HepG2 (cell line): ENCODE measurements around the gene NUDT1. TPM values are rescaled to one million over a fixed set of nuclear protein-coding genes. Genes with fewer than 3 reads are reported as not detected.

Experiments used
- AKNA ChIP-seq: sonication (generic); formaldehyde crosslinking; IDR thresholded peaks from 2 replicates; pipeline ENCODE4 v1.4.0; 2020; ENCODE audit warnings: missing genetic modification reagents, borderline replicate concordance
- ARID4A ChIP-seq: sonication (generic); formaldehyde crosslinking; IDR thresholded peaks from 2 replicates; pipeline ENCODE4 v1.5.0; 2020; ENCODE audit warnings: mild to moderate bottlenecking, missing genetic modification reagents, borderline replicate concordance
- ASH2L ChIP-seq: fragments of 300-600, 200-600 bp; sonication (generic); IDR thresholded peaks from 2 replicates; pipeline ENCODE4 v1.7.0; 2017; ENCODE audit warnings: low read depth, mild to moderate bottlenecking, moderate library complexity, mixed read lengths, low read length; ENCODE audit not compliant: insufficient read length
- ATF7 ChIP-seq, 2 experiments: fragments of 450-650 bp in 1 of 2; sonication (generic) in 1 of 2; formaldehyde crosslinking in 1 of 2; IDR thresholded peaks; 2 replicates each; pipeline versions ENCODE4 v1.4.0 to v1.6.1; 2016 to 2020; ENCODE audit warnings: antibody characterized with exemption in 1 of 2, mild to moderate bottlenecking in 1 of 2, missing genetic modification reagents in 1 of 2
- HNF1B ChIP-seq: sonication (generic); formaldehyde crosslinking; IDR thresholded peaks from 2 replicates; pipeline ENCODE4 v1.5.1; 2020; ENCODE audit warnings: mild to moderate bottlenecking, moderate library complexity, missing genetic modification reagents
- JARID2 ChIP-seq: sonication (generic); formaldehyde crosslinking; IDR thresholded peaks from 2 replicates; pipeline ENCODE4 v1.8.1; 2023; ENCODE audit warnings: missing genetic modification reagents, inconsistent platforms; ENCODE audit not compliant: insufficient replicate concordance
- KAT2B ChIP-seq: fragments of 150-350 bp; IDR thresholded peaks from 2 replicates; pipeline ENCODE4 v1.6.1; 2014; ENCODE audit warnings: low read depth, low read length, borderline replicate concordance
- KLF16 ChIP-seq, 2 experiments: sonication (generic) in 1 of 2; formaldehyde crosslinking in 1 of 2; IDR thresholded peaks; 2 replicates each; pipeline versions ENCODE4 v1.6.1 to v1.8.0; 2016 to 2023; ENCODE audit warnings: missing genetic modification reagents in 2 of 2, missing compliant biosample characterization in 1 of 2
- MEF2D ChIP-seq: sonication (generic); formaldehyde crosslinking; IDR thresholded peaks from 2 replicates; pipeline ENCODE4 v1.5.1; 2020; ENCODE audit warnings: mild to moderate bottlenecking, missing genetic modification reagents
- MTA3 ChIP-seq: sonication (generic); formaldehyde crosslinking; IDR thresholded peaks from 2 replicates; pipeline ENCODE4 v1.4.0; 2020; ENCODE audit warnings: missing genetic modification reagents
- MZF1 ChIP-seq: sonication (generic); formaldehyde crosslinking; IDR thresholded peaks from 2 replicates; pipeline ENCODE4 v1.8.1; 2023; ENCODE audit warnings: mild to moderate bottlenecking, missing genetic modification reagents, borderline replicate concordance
- NR3C1 ChIP-seq: sonication (generic); formaldehyde crosslinking; IDR thresholded peaks from 2 replicates; pipeline ENCODE4 v1.4.0; 2020; ENCODE audit warnings: missing genetic modification reagents
- RAD21 ChIP-seq: fragments of 450-650 bp; formaldehyde crosslinking; IDR thresholded peaks from 2 replicates; pipeline ENCODE4 v1.5.0; 2020; ENCODE audit warnings: mild to moderate bottlenecking
- SAP130 ChIP-seq: IDR thresholded peaks from 2 replicates; pipeline ENCODE4 v1.6.1; 2016; ENCODE audit warnings: low read depth
- YY1 ChIP-seq: IDR thresholded peaks from 2 replicates; pipeline ENCODE4 v1.6.1; 2011; ENCODE audit warnings: low read length, low read depth, moderate library complexity, mild to moderate bottlenecking; ENCODE audit not compliant: insufficient read depth, insufficient replicate concordance
- ZNF282 ChIP-seq: fragments of 450-650 bp; IDR thresholded peaks from 2 replicates; pipeline ENCODE4 v1.6.1; 2018; ENCODE audit not compliant: partially characterized antibody
- ZNF557 ChIP-seq: sonication (generic); formaldehyde crosslinking; IDR thresholded peaks from 2 replicates; pipeline ENCODE4 v1.4.0; 2020; ENCODE audit warnings: missing genetic modification reagents
- ZNF720 ChIP-seq: sonication (generic); formaldehyde crosslinking; IDR thresholded peaks from 2 replicates; pipeline ENCODE4 v1.4.0; 2020; ENCODE audit warnings: missing genetic modification reagents
- polyA plus RNA-seq, 8 experiments: library from polyadenylated mRNA; depleted of rRNA in 3 of 8; stranded (reverse) in 7 of 8; unstranded in 1 of 8; fragments of >200 nt; fragmentation: Illumina TruSeq in 4 of 8; extraction: Trizol in 4 of 8; gene quantifications; 2 replicates each; pipeline versions ENCODE4 v1.2.1 to v1.2.3, GENCODE V29; 2011 to 2016; ENCODE audit warnings: low read depth in 4 of 8, missing spikeins in 1 of 8, mixed read lengths in 1 of 8; ENCODE audit not compliant: insufficient read depth in 1 of 8
- total RNA-seq, 5 experiments: library from RNA; depleted of rRNA; stranded (reverse); fragments of >200 nt; fragmentation: Illumina TruSeq; extraction: Trizol; gene quantifications; 2 replicates each; pipeline ENCODE4 v1.2.3, GENCODE V29; 2016; ENCODE audit warnings: low read depth in 1 of 5

NUDT1 gene
- total and polyA plus RNA-seq, 2 of the 13 experiments (the other 11 are each of a cell fraction or from before 2014, with no cell fraction given), result 9.1 to 26.8 TPM

- TF ChIP-seq ARID4A, result peak; percentile 85; the same call in 1 of the 2 replicates
- TF ChIP-seq AKNA (CRISPR knock-in tag), result 0 out of 2 replicates have a peak, but pooled peaks have one; percentile 48
- TF ChIP-seq KAT2B, result no peak
- TF ChIP-seq MZF1 (CRISPR knock-in tag), result no peak
- TF ChIP-seq KLF16 (CRISPR knock-in tag; IDR thresholded peaks at IDR 0.05), result peak in 1 of 2 experiments; percentile 48; a peak in 1 of 4 replicates
- peak; percentile 92 for TF ChIP-seq ASH2L
- no peak for TF ChIP-seq NR3C1 (CRISPR knock-in tag)
- TF ChIP-seq JARID2, result no peak
- TF ChIP-seq SAP130, result peak; percentile 92
- TF ChIP-seq MTA3 (CRISPR knock-in tag), result no peak
- peak; percentile 55; the same call in 1 of the 2 replicates for TF ChIP-seq RAD21 (CRISPR knock-in tag)
- peak; percentile 59; the same call in 1 of the 2 replicates for TF ChIP-seq MEF2D (CRISPR knock-in tag)
- TF ChIP-seq ZNF282, result no peak
- TF ChIP-seq HNF1B (CRISPR knock-in tag), result peak; percentile 63; the same call in 1 of the 2 replicates
- TF ChIP-seq ZNF557, result peak; percentile 38; the same call in 1 of the 2 replicates
- TF ChIP-seq ATF7 (IDR thresholded peaks at IDR 0.05), result no peak
- TF ChIP-seq ATF7 (CRISPR knock-in tag; IDR thresholded peaks at IDR 0.05), result 0 out of 2 replicates have a peak, but pooled peaks have one; percentile 41
- TF ChIP-seq ZNF720 (CRISPR knock-in tag), result no peak
- peak; percentile 88 for TF ChIP-seq YY1
These were observed 9.1 kb upstream of the NUDT1 start, which contains the start of gene MAD1L1 (continued) for GRCh38 chr7:2232766-2233520.
